ENCODE measurements around the gene SHC3.

Gene SHC3

GRCh38 chr9:89073397-89073796 lies 105.2 kb downstream of the SHC3 start:
- Histone ChIP-seq H2AFZ (ENCODE audit: low read depth, low read length) (no peak overlapping the region), H3K36me3 (ENCODE audit: insufficient read depth, low read length) (peaks cover 20% of the 10 kb centered on the region), H3K27me3 (ENCODE audit: insufficient read depth, low read length) (no peaks in the 10 kb centered on the region), H3K4me1 (ENCODE audit: insufficient read depth, low read length) (no peaks in the 10 kb centered on the region), H3K4me3 (ENCODE audit: low read length) (no peak overlapping the region), H3K9me3 (ENCODE audit: low read length) (no peaks in the 10 kb centered on the region)

DNA sequence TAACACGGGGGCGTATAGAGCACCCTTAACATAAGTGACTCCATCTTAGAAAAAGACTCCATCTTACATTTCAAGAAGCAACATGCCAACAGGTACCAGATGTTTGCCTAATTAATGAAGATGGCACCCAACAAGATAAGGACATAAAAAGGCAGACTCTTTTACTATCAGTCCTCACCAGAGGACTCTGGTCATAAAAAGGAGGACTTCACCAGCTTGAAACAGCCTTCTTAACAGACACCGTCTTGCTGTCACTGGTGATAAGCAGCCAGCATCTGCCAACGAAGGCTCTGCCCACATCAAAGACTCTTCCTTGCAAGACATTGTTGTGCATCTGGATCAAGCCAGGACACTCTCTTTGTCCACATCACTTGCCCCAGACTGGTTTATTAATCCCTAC lies 107.0 kb downstream of the SHC3 start:
- Histone ChIP-seq H3K36me3 (ENCODE audit: insufficient read depth, low read length) (peaks cover 20% of the 10 kb centered on the region), H3K27me3 (ENCODE audit: insufficient read depth, low read length) (no peaks in the 10 kb centered on the region), H3K9me3 (ENCODE audit: low read length) (no peaks in the 10 kb centered on the region)

DNA sequence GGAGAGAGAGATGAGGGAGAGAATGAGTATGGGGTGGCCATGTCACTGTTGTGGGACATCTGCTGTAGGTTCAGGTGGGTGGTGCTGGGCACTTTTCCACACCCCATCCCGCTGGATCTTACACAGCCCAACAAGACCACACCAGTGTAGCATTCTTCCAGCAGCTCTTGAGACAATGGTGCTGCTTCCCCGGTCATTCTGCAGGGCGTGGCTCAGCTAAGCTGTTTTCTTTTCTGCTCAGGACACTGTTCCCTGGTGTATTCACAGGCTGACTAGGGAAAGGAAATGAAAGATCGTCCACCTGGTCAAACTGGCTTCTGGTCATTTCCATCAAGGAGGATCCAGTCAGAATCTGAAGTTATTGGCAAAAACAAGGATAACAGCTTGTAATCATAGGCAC lies 111.8 kb downstream of the SHC3 start:
- Histone ChIP-seq H2AFZ (ENCODE audit: low read depth, low read length) (no peak overlapping the region), H3K4me3 (ENCODE audit: low read length) (no peak overlapping the region), H3K36me3 (ENCODE audit: insufficient read depth, low read length) (peaks cover 18% of the 10 kb centered on the region), H3K27me3 (ENCODE audit: insufficient read depth, low read length) (no peaks in the 10 kb centered on the region), H3K9me3 (ENCODE audit: low read length) (no peaks in the 10 kb centered on the region), H3K4me1 (ENCODE audit: insufficient read depth, low read length) (no peaks in the 10 kb centered on the region)

More for the DNA sequence above, 107.0 kb downstream of the SHC3 start:
- Histone ChIP-seq H3K4me1 (ENCODE audit: insufficient read depth, low read length) (no peaks in the 10 kb centered on the region), H3K4me3 (ENCODE audit: low read length) (no peak overlapping the region), H2AFZ (ENCODE audit: low read depth, low read length) (no peak overlapping the region)

GRCh38 chr9:89065921-89066320 lies 112.7 kb downstream of the SHC3 start:
- no peaks in the 10 kb centered on the region for H3K9me3 ChIP-seq (ENCODE audit: low read length)
- H3K36me3 ChIP-seq (ENCODE audit: insufficient read depth, low read length) = peaks cover 13% of the 10 kb centered on the region
- no peak overlapping the region for H2AFZ ChIP-seq (ENCODE audit: low read depth, low read length)
- H3K27me3 ChIP-seq (ENCODE audit: insufficient read depth, low read length) = no peaks in the 10 kb centered on the region
- H3K4me1 ChIP-seq (ENCODE audit: insufficient read depth, low read length) = no peaks in the 10 kb centered on the region
- H3K4me3 ChIP-seq (ENCODE audit: low read length) = no peak overlapping the region

GRCh38 chr9:89060790-89061189 lies 117.8 kb downstream of the SHC3 start:
- Histone ChIP-seq H3K9me3 (ENCODE audit: low read length) (peaks cover 19% of the 10 kb centered on the region), H3K36me3 (ENCODE audit: insufficient read depth, low read length) (peaks cover 5% of the 10 kb centered on the region), H2AFZ (ENCODE audit: low read depth, low read length) (no peak overlapping the region)

DNA sequence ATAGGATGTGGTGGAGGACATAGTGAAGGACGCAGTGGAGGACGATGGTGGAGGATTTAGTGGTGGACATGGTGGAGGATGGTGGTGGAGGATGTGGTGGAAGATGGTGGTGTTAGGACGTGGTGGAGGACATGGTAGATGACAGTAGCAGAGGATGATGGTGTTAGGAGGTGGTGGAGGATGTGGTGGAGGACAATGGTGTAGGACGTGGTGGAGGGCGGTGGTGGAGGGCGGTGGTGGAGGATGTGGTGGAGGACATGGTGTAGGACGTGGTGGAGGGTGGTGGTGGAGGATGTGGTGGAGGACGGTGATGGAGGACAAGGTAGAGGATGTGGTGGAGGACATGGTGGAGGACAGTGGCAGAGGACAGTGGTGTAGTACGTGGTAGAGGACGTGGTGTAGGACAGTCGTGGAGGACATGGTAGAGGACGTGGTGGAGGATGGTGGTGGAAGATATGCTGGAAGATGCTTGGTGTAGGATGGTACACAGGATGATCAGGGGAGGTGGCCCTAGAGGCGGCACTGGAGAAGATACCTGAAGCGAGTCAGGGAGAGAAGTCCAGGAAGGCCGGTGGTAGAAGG lies 118.6 kb downstream of the SHC3 start:
- H3K4me1 ChIP-seq (ENCODE audit: insufficient read depth, low read length) = no peaks in the 10 kb centered on the region
- H3K4me3 ChIP-seq (ENCODE audit: low read length) = no peak overlapping the region
- H2AFZ ChIP-seq (ENCODE audit: low read depth, low read length) = no peak overlapping the region
- H3K9me3 ChIP-seq (ENCODE audit: low read length) = peaks cover 19% of the 10 kb centered on the region
- peaks cover 3% of the 10 kb centered on the region for H3K36me3 ChIP-seq (ENCODE audit: insufficient read depth, low read length)
- no peaks in the 10 kb centered on the region for H3K27me3 ChIP-seq (ENCODE audit: insufficient read depth, low read length)

More at GRCh38 chr9:89060790-89061189, 117.8 kb downstream of the SHC3 start:
- H3K27me3 ChIP-seq (ENCODE audit: insufficient read depth, low read length) = no peaks in the 10 kb centered on the region
- no peaks in the 10 kb centered on the region for H3K4me1 ChIP-seq (ENCODE audit: insufficient read depth, low read length)
- no peak overlapping the region for H3K4me3 ChIP-seq (ENCODE audit: low read length)

DNA sequence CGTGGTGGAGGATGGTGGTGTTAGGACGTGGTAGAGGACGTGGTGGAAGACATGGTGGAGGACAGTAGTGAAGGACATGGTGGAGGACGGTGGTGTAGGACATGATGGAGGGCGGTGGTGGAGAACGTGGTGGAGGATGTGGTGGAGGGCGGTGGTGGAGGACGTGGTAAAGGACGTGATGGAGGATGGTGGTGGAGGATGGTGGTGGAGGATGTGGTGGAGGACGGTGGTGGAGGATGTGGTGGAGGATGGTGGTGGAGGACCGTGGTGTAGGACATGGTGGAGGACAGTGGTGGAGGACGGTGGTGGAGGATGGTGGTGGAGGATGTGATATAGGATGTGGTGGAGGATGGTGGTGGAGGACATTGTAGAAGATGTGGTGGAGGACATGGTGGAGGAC lies 119.7 kb downstream of the SHC3 start:
- Histone ChIP-seq H3K9me3 (ENCODE audit: low read length) (peaks cover 19% of the 10 kb centered on the region), H3K4me3 (ENCODE audit: low read length) (no peak overlapping the region), H2AFZ (ENCODE audit: low read depth, low read length) (no peak overlapping the region), H3K36me3 (ENCODE audit: insufficient read depth, low read length) (no peaks in the 10 kb centered on the region), H3K27me3 (ENCODE audit: insufficient read depth, low read length) (no peaks in the 10 kb centered on the region), H3K4me1 (ENCODE audit: insufficient read depth, low read length) (no peaks in the 10 kb centered on the region)

DNA sequence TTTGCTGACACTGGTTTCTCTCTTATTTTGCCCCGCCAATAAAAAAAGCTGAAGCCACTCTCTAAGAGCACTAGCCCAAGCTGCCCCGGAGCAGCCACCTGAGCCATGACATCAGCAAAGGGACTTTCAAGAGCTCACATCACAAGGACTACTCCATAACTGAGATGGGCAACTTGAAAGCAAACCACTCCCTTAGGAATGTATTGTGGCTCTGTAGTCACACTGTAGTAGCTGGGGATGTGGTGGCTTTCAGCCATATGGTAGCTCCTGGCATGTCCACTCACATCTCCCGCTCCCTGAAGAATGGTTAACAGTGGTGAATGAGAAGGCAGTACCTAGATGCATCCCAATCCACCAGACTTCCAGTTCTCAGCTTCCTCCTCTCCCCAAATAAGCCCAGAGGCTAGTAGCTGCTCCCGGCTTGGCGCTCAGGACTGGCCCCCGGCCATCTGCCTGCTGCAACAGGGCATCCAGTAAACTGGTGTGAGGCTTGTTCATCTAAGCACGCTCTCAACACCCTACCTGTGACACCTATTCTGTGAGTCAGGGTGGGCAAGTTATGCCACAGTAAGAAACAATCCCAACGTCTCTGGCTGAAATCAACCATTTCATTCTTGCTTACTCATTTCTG lies 123.6 kb downstream of the SHC3 start:
- Histone ChIP-seq H3K4me3 (ENCODE audit: low read length) (no peak overlapping the region), H2AFZ (ENCODE audit: low read depth, low read length) (no peak overlapping the region), H3K27me3 (ENCODE audit: insufficient read depth, low read length) (no peaks in the 10 kb centered on the region), H3K36me3 (ENCODE audit: insufficient read depth, low read length) (no peaks in the 10 kb centered on the region), H3K9me3 (ENCODE audit: low read length) (peaks cover 15% of the 10 kb centered on the region), H3K4me1 (ENCODE audit: insufficient read depth, low read length) (no peaks in the 10 kb centered on the region)

- Histone ChIP-seq H3K36me3 (ENCODE audit: insufficient read depth, low read length) (no peaks in the 10 kb centered on the region), H3K27me3 (ENCODE audit: insufficient read depth, low read length) (no peaks in the 10 kb centered on the region), H3K9me3 (ENCODE audit: low read length) (peaks cover 5% of the 10 kb centered on the region), H3K4me1 (ENCODE audit: insufficient read depth, low read length) (no peaks in the 10 kb centered on the region), H3K4me3 (ENCODE audit: low read length) (no peak overlapping the region), H2AFZ (ENCODE audit: low read depth, low read length) (no peak overlapping the region)
These were observed 125.3 kb downstream of the SHC3 start for GRCh38 chr9:89053301-89053700.

DNA sequence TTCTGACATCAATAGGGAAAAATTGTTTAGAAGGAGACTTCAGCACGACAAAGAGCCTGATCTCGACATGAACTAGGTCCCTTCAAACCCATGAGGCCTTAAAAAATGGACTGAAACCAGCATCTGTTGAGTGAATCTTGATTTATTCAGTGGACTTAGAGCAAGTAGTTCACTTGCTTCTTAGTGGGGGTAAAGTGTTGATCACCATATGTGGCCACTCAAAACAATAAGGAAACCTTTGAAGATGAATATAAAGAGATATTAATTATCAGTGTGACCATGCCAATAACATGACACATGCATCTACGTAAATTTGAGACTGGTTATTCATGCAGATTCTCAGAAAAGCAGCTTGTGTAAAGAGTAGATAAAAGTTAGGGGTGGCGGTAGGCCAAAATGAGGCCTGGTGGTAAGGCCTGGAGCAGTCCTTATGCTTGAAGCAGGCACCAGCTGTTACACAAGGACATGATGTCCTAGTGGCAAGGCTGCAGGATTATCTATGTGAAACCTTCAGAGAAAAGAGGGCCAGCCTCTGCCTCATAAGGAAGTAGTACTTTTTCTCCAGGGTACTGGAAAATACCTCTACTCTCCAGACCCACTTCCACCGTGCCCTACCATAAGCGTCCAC lies 126.0 kb downstream of the SHC3 start:
- Histone ChIP-seq H3K4me3 (ENCODE audit: low read length) (no peak overlapping the region), H3K27me3 (ENCODE audit: insufficient read depth, low read length) (no peaks in the 10 kb centered on the region), H2AFZ (ENCODE audit: low read depth, low read length) (no peak overlapping the region), H3K9me3 (ENCODE audit: low read length) (no peaks in the 10 kb centered on the region), H3K36me3 (ENCODE audit: insufficient read depth, low read length) (no peaks in the 10 kb centered on the region), H3K4me1 (ENCODE audit: insufficient read depth, low read length) (no peaks in the 10 kb centered on the region)

- Histone ChIP-seq H3K4me3 (ENCODE audit: low read length) (no peak overlapping the region), H3K9me3 (ENCODE audit: low read length) (no peaks in the 10 kb centered on the region), H3K27me3 (ENCODE audit: insufficient read depth, low read length) (no peaks in the 10 kb centered on the region), H3K4me1 (ENCODE audit: insufficient read depth, low read length) (no peaks in the 10 kb centered on the region), H2AFZ (ENCODE audit: low read depth, low read length) (no peak overlapping the region), H3K36me3 (ENCODE audit: insufficient read depth, low read length) (peaks cover 6% of the 10 kb centered on the region)
These were observed 127.1 kb downstream of the SHC3 start for GRCh38 chr9:89051421-89052025.

- Histone ChIP-seq H3K4me3 (ENCODE audit: low read length) (no peak overlapping the region), H2AFZ (ENCODE audit: low read depth, low read length) (no peak overlapping the region), H3K4me1 (ENCODE audit: insufficient read depth, low read length) (no peaks in the 10 kb centered on the region), H3K36me3 (ENCODE audit: insufficient read depth, low read length) (peaks cover 15% of the 10 kb centered on the region), H3K27me3 (ENCODE audit: insufficient read depth, low read length) (no peaks in the 10 kb centered on the region), H3K9me3 (ENCODE audit: low read length) (no peaks in the 10 kb centered on the region)
These were observed 129.0 kb downstream of the SHC3 start for GRCh38 chr9:89049646-89050045.

GRCh38 chr9:89048616-89049015 lies 130.0 kb downstream of the SHC3 start:
- H3K27me3 ChIP-seq (ENCODE audit: insufficient read depth, low read length) = no peaks in the 10 kb centered on the region
- no peak overlapping the region for H3K4me3 ChIP-seq (ENCODE audit: low read length)
- no peaks in the 10 kb centered on the region for H3K4me1 ChIP-seq (ENCODE audit: insufficient read depth, low read length)
- H3K9me3 ChIP-seq (ENCODE audit: low read length) = no peaks in the 10 kb centered on the region
- peaks cover 15% of the 10 kb centered on the region for H3K36me3 ChIP-seq (ENCODE audit: insufficient read depth, low read length)
- H2AFZ ChIP-seq (ENCODE audit: low read depth, low read length) = no peak overlapping the region

All from neuron (in vitro differentiated cells).